K562 (cell line): ENCODE results near the gene FAM184B. TPM values are rescaled to one million over a fixed set of nuclear protein-coding genes. Genes with fewer than 3 reads are reported as not detected.

ENCODE experiments used
- EHMT2 ChIP-seq: fragments of 450-650 bp; IDR thresholded peaks from 2 replicates; pipeline ENCODE4 v1.6.1; 2018; ENCODE audit warnings: antibody characterized with exemption
- ELF2 ChIP-seq: fragments of 250-450 bp; sonication (Bioruptor Pico); IDR thresholded peaks from 2 replicates; pipeline ENCODE4 v1.5.0; 2021; ENCODE audit warnings: mild to moderate bottlenecking
- HDAC2 ChIP-seq: fragments of 450-650 bp; IDR thresholded peaks from 2 replicates; pipeline ENCODE4 v1.6.1; 2016; ENCODE audit warnings: mild to moderate bottlenecking
- HMGXB4 ChIP-seq: sonication (generic); formaldehyde crosslinking; IDR thresholded peaks from 2 replicates; pipeline ENCODE4 v1.8.1; 2023; ENCODE audit warnings: mild to moderate bottlenecking, missing genetic modification reagents
- IRF2 ChIP-seq: sonication (generic); formaldehyde crosslinking; IDR thresholded peaks from 2 replicates; pipeline ENCODE4 v1.8.1; 2022; ENCODE audit warnings: mild to moderate bottlenecking, missing genetic modification reagents
- MCM2 ChIP-seq: fragments of 450-650 bp; IDR thresholded peaks from 2 replicates; pipeline ENCODE4 v1.6.1; 2017; ENCODE audit warnings: low read depth, mild to moderate bottlenecking
- MIER1 ChIP-seq: fragments of 450-650 bp; IDR thresholded peaks from 2 replicates; pipeline ENCODE4 v1.6.1; 2016; ENCODE audit warnings: antibody characterized with exemption, mild to moderate bottlenecking, low read depth
- NR0B1 ChIP-seq: fragments of 450-650 bp; IDR thresholded peaks from one replicate; pipeline ENCODE4 v1.6.1; 2018; ENCODE audit warnings: mild to moderate bottlenecking, moderate library complexity; ENCODE audit not compliant: partially characterized antibody
- PREB ChIP-seq: sonication (generic); formaldehyde crosslinking; IDR thresholded peaks from 2 replicates; pipeline ENCODE4 v1.8.1; 2023; ENCODE audit warnings: mild to moderate bottlenecking, missing genetic modification reagents
- RERE ChIP-seq: sonication (generic); formaldehyde crosslinking; IDR thresholded peaks from 2 replicates; pipeline ENCODE4 v1.8.0; 2023; ENCODE audit warnings: missing genetic modification reagents, mild to moderate bottlenecking, borderline replicate concordance
- SP2 ChIP-seq: IDR thresholded peaks from 2 replicates; pipeline ENCODE4 v1.6.1; 2011; ENCODE audit warnings: mild to moderate bottlenecking, low read depth, low read length, moderate library complexity; ENCODE audit not compliant: poor library complexity, severe bottlenecking; ENCODE audit errors: extremely low read depth
- TAF1 ChIP-seq: IDR thresholded peaks from 2 replicates; pipeline ENCODE4 v1.6.1; 2011; ENCODE audit warnings: mild to moderate bottlenecking, low read length, moderate library complexity; ENCODE audit not compliant: insufficient read depth, control insufficient read depth, severe bottlenecking; ENCODE audit errors: extremely low read depth
- TGIF2 ChIP-seq: sonication (generic); formaldehyde crosslinking; IDR thresholded peaks from 2 replicates; pipeline ENCODE4 v1.8.1; 2022; ENCODE audit warnings: mild to moderate bottlenecking, missing genetic modification reagents, moderate library complexity
- ZBTB33 ChIP-seq: sonication (generic); formaldehyde crosslinking; IDR thresholded peaks from 2 replicates; pipeline ENCODE4 v1.8.1; 2023; ENCODE audit warnings: mild to moderate bottlenecking, missing genetic modification reagents
- ZC3H11A ChIP-seq: IDR thresholded peaks from 2 replicates; pipeline ENCODE4 v1.6.1; 2012; ENCODE audit warnings: low read depth, low read length, improper control_type of control experiment
- ZNF274 ChIP-seq: IDR thresholded peaks from 2 replicates; pipeline ENCODE4 v1.6.1; 2011; ENCODE audit warnings: low read depth, mild to moderate bottlenecking, low read length, moderate library complexity, borderline replicate concordance
- polyA plus RNA-seq, 8 experiments: library from polyadenylated mRNA; depleted of rRNA in 4 of 8; stranded (reverse) in 5 of 8; unstranded in 3 of 8; fragments of >200 nt; fragmentation: Nextera tagmentation in 2 of 8; fragmentation: Illumina TruSeq in 1 of 8; extraction: Ambion mirVana in 2 of 8; extraction: Trizol in 1 of 8; gene quantifications; 2 replicates each; pipeline versions ENCODE4 v1.2.1 to v1.2.3, GENCODE V29; 2011 to 2014; ENCODE audit warnings: inconsistent platforms in 1 of 8, missing spikeins in 1 of 8
- total RNA-seq, 7 experiments: library from RNA; depleted of rRNA in 6 of 7; stranded (reverse); fragments of >200 nt in 6 of 7; fragmentation: Illumina TruSeq in 2 of 7; extraction: Trizol in 2 of 7; gene quantifications; 2 replicates each; pipeline versions ENCODE4 v1.2.1 to v1.2.3, GENCODE V29; 2011 to 2021; ENCODE audit warnings: low replicate concordance in 1 of 7

FAM184B gene
- total and polyA plus RNA-seq, 9 of the 15 experiments (the other 6 are each of a cell fraction or from before 2014, with no cell fraction given): not detected

- TF ChIP-seq EHMT2 (peak; percentile 78; the same call in 1 of the 2 replicates), RERE (CRISPR knock-in tag) (no peak), IRF2 (no peak), TAF1 (no peak), PREB (no peak), ZBTB33 (CRISPR knock-in tag) (no peak), ELF2 (CRISPR knock-in tag) (no peak), NR0B1 (no peak), SP2 (no peak), HDAC2 (peak; percentile 79; the same call in 1 of the 2 replicates), ZNF274 (no peak), TGIF2 (CRISPR knock-in tag) (no peak), ZC3H11A (no peak), HMGXB4 (no peak), MCM2 (no peak), MIER1 (no peak)
Measured at GRCh38 chr4:17670423-17670822, 111.0 kb downstream of the FAM184B start (continued).
